HCT116 (cell line): Measurements from ENCODE around the gene ATP13A4. TPM values are rescaled to one million over a fixed set of nuclear protein-coding genes. Genes with fewer than 3 reads are reported as not detected.

Experiments
- ATAC-seq: fragments of 200-7000 bp; cut with Tn5 transposase; 2 replicates; pipeline ENCODE4 v1.9.1; 2020; ENCODE audit warnings: mild to moderate bottlenecking, moderate library complexity
- BruUV-seq: library from RNA; stranded (reverse); fragments of 400-500 nt; replicated peaks from 2 replicates; lab custom pipeline; 2021; lab: Mats Ljungman, UMichigan
- CTCF ChIA-PET: fragments of 300-600 bp; sonication (Branson Sonifier 250); formaldehyde crosslinking; loops from one replicate; lab custom pipeline; 2021; ENCODE audit warnings: antibody characterized with exemption; lab: Charles Lee
- POLR2A ChIA-PET: fragments of 300-600, 350-600 bp; sonication (Branson Sonifier 250); formaldehyde crosslinking; loops from one replicate; lab custom pipeline; 2021; ENCODE audit warnings: antibody characterized with exemption; lab: Charles Lee
- RAD21 ChIA-PET, 2 experiments: fragments of 300-600 bp; sonication (Branson Sonifier 250); formaldehyde crosslinking; loops; one replicate each; lab custom pipeline; 2023; ENCODE audit warnings: low total read pairs in 2 of 2; ENCODE audit not compliant: uncharacterized antibody in 2 of 2, unreplicated experiment in 2 of 2, low non-redundant PET in 1 of 2; lab: Charles Lee
- DNase-seq: peaks from one replicate; pipeline ENCODE4 v3.0.0-alpha.2; 2010; ENCODE audit warnings: low read depth, low spot score
- H2AFZ ChIP-seq: fragments of 200-600 bp; shearing (Covaris generic), sonication (generic); 2 replicates; pipeline ENCODE4 v1.6.1; 2017; ENCODE audit warnings: low read depth, mixed run types, mixed read lengths, antibody characterized with exemption, low read length; ENCODE audit not compliant: poor library complexity, severe bottlenecking
- H3K27ac ChIP-seq: 2 replicates; pipeline ENCODE4 v1.5.1; 2012; ENCODE audit warnings: low read depth, low read length
- H3K27me3 ChIP-seq: fragments of 200-600 bp; sonication (generic); 2 replicates; pipeline ENCODE4 v1.6.1; 2016; ENCODE audit warnings: mixed run types, low read length, mixed read lengths; ENCODE audit not compliant: insufficient read depth
- H3K36me3 ChIP-seq, 2 experiments: fragments of 200-500 bp in 1 of 2; fragments of 200-600 bp in 1 of 2; sonication (Bioruptor generic) in 1 of 2; sonication (generic) in 1 of 2; 2 replicates each; pipeline versions ENCODE4 v1.5.1 to v1.6.1; 2014 to 2016; ENCODE audit warnings: low read length in 2 of 2, inconsistent platforms in 1 of 2, mixed read lengths in 1 of 2, mixed run types in 1 of 2; ENCODE audit not compliant: insufficient read depth in 2 of 2, control insufficient read depth in 1 of 2
- H3K4me1 ChIP-seq, 2 experiments: fragments of 200-600 bp in 1 of 2; sonication (generic) in 1 of 2; 2 replicates each; pipeline versions ENCODE4 v1.5.1 to v1.6.1; 2012 to 2017; ENCODE audit warnings: low read length in 2 of 2, inconsistent platforms in 1 of 2, mild to moderate bottlenecking in 1 of 2, mixed read lengths in 1 of 2, mixed run types in 1 of 2, moderate library complexity in 1 of 2; ENCODE audit not compliant: insufficient read depth in 2 of 2, control insufficient read depth in 1 of 2
- H3K4me2 ChIP-seq: fragments of 200-600 bp; sonication (generic); 2 replicates; pipeline ENCODE4 v1.6.1; 2017; ENCODE audit warnings: mixed run types, low read length, mixed read lengths
- H3K4me3 ChIP-seq, 2 experiments: fragments of 200-600 bp in 1 of 2; sonication (generic) in 1 of 2; replicated peaks in 1 of 2; 2 replicates each; pipeline ENCODE4 v1.5.1; 2011 to 2016; ENCODE audit warnings: low read length in 2 of 2, control low read depth in 1 of 2, low read depth in 1 of 2, mild to moderate bottlenecking in 1 of 2, mixed read lengths in 1 of 2, mixed run types in 1 of 2
- H3K79me2 ChIP-seq: fragments of 200-600 bp; sonication (generic); 2 replicates; pipeline ENCODE4 v1.6.1; 2017; ENCODE audit warnings: mild to moderate bottlenecking, mixed run types, low read length, moderate library complexity, mixed read lengths; ENCODE audit not compliant: insufficient read depth
- H3K9ac ChIP-seq: fragments of 200-600 bp; sonication (generic); 2 replicates; pipeline ENCODE4 v1.6.1; 2016; ENCODE audit warnings: low read length, mixed read lengths
- H3K9me2 ChIP-seq: fragments of 200-600 bp; sonication (generic), shearing (Covaris generic); 2 replicates; pipeline ENCODE4 v1.6.1; 2017; ENCODE audit warnings: mixed run types, mild to moderate bottlenecking, moderate library complexity; ENCODE audit not compliant: insufficient read depth
- H3K9me3 ChIP-seq, 2 experiments: fragments of 200-500 bp in 1 of 2; fragments of 200-600 bp in 1 of 2; sonication (Bioruptor generic) in 1 of 2; sonication (generic) in 1 of 2; 2 replicates each; pipeline ENCODE4 v1.6.1; 2014 to 2017; ENCODE audit warnings: low read length in 2 of 2, mixed read lengths in 2 of 2, inconsistent platforms in 1 of 2, low read depth in 1 of 2, mild to moderate bottlenecking in 1 of 2, mixed run types in 1 of 2, moderate library complexity in 1 of 2; ENCODE audit not compliant: control insufficient read depth in 1 of 2, insufficient read depth in 1 of 2
- H4K20me1 ChIP-seq: fragments of 200-600 bp; sonication (generic), shearing (Covaris generic); 2 replicates; pipeline ENCODE4 v1.6.1; 2017; ENCODE audit warnings: mixed run types, mild to moderate bottlenecking, moderate library complexity; ENCODE audit not compliant: insufficient read depth
- FOSL1 ChIP-seq: IDR thresholded peaks from 2 replicates; pipeline ENCODE4 v1.6.1; 2012; ENCODE audit warnings: low read depth
- JUND ChIP-seq: IDR thresholded peaks from 2 replicates; pipeline ENCODE4 v1.6.1; 2012
- MAX ChIP-seq: IDR thresholded peaks from 2 replicates; pipeline ENCODE4 v1.6.1; 2012
- RAD21 ChIP-seq: IDR thresholded peaks from 2 replicates; pipeline ENCODE4 v1.6.1; 2012; ENCODE audit warnings: low read depth, mild to moderate bottlenecking
- SRF ChIP-seq: IDR thresholded peaks from 2 replicates; pipeline ENCODE4 v1.6.1; 2012; ENCODE audit warnings: low read depth
- TCF7L2 ChIP-seq: IDR thresholded peaks from 2 replicates; pipeline ENCODE4 v1.7.0; 2011; ENCODE audit warnings: borderline replicate concordance, inconsistent platforms; ENCODE audit not compliant: insufficient read depth, insufficient read length; ENCODE audit errors: extremely low read depth
- YY1 ChIP-seq: IDR thresholded peaks from 2 replicates; pipeline ENCODE4 v1.6.1; 2011; ENCODE audit warnings: low read length, low read depth, moderate library complexity, mild to moderate bottlenecking; ENCODE audit not compliant: insufficient replicate concordance; ENCODE audit errors: extremely low read depth
- ZFX ChIP-seq: fragments of 450-650 bp; IDR thresholded peaks from 2 replicates; pipeline ENCODE4 v1.6.1; 2017
- intact Hi-C: fragments of 100-400 bp; cut with micrococcal nuclease; formaldehyde crosslinking; loops from 2 replicates; pipeline ENCODE4 v1.10.0; 2022
- total RNA-seq: library from RNA; stranded (reverse); gene quantifications from one replicate; pipeline ENCODE4 v1.2.1, GENCODE V29; 2021; ENCODE audit not compliant: unreplicated experiment

Gene ATP13A4
- total RNA-seq, 1 experiment from 2014 or later = 0.15 TPM

- Histone ChIP-seq H3K79me2 (no peaks in the 10 kb centered on the region), H3K4me2 (no peak overlapping the region), H3K4me1 (no peaks in the 10 kb centered on the region), H3K9me3 (no peaks in the 10 kb centered on the region), H3K9ac (no peak overlapping the region), H3K36me3 (no peaks in the 10 kb centered on the region), H2AFZ (no peak overlapping the region), H3K27me3 (peaks cover 35% of the 10 kb centered on the region), H4K20me1 (no peaks in the 10 kb centered on the region), H3K27ac (no peak overlapping the region), H3K9me2 (no peaks in the 10 kb centered on the region), H3K4me3 (no peak overlapping the region)
- intact Hi-C loops = no loop called here
- no TSS peak for BruUV-seq
- CTCF ChIA-PET = no interaction called here
- TF ChIP-seq MAX (no peak), JUND (no peak), SRF (no peak), FOSL1 (no peak), TCF7L2 (no peak), RAD21 (no peak), YY1 (no peak)
- no peak for DNase-seq
- RAD21 ChIA-PET = no interaction called here
- POLR2A ChIA-PET = no interaction called here
- no peak for ATAC-seq
Measured at GRCh38 chr3:193490580-193490979, 64.1 kb downstream of the ATP13A4 start.

- Histone ChIP-seq H3K79me2 (no peaks in the 10 kb centered on the region), H3K27ac (no peak overlapping the region), H3K27me3 (peaks cover 31% of the 10 kb centered on the region), H3K4me1 (no peaks in the 10 kb centered on the region), H3K9ac (no peak overlapping the region), H3K4me3 (no peak overlapping the region), H3K9me3 (no peaks in the 10 kb centered on the region), H4K20me1 (no peaks in the 10 kb centered on the region), H3K4me2 (no peak overlapping the region), H3K9me2 (no peaks in the 10 kb centered on the region), H3K36me3 (no peaks in the 10 kb centered on the region), H2AFZ (no peak overlapping the region)
- BruUV-seq = no TSS peak
- intact Hi-C loops = loop anchor here (5.0 kb wide), 1 partner anchor 68 kb away; no protein-coding TSS in a partner anchor
- CTCF ChIA-PET = no interaction called here
- DNase-seq (no peak), ATAC-seq (no peak)
- TF ChIP-seq SRF = no peak
- no peak for TF ChIP-seq YY1
- TF ChIP-seq ZFX = no peak
- RAD21 ChIA-PET = no interaction called here
- POLR2A ChIA-PET = no interaction called here
Measured at GRCh38 chr3:193489949-193490348, 64.7 kb downstream of the ATP13A4 start.
